ENCODE data around the gene ZNF605. TPM values are rescaled to one million over a fixed set of nuclear protein-coding genes. Genes with fewer than 3 reads are reported as not detected.

Gene ZNF605
- total RNA-seq, 1 experiment from 2014 or later, result 19.3 TPM

GRCh38 chr12:132986001-132986884, 30.1 kb upstream of the ZNF605 start, which contains the start of gene ZNF26:
Gene ZNF26 (plus strand): TSS chr12:132986367. CDS start chr12:132986841, 474 bp downstream.
- Histone ChIP-seq H2BK12ac (ENCODE audit: insufficient read length, low read depth, low read length) (no peak within 1 kb of the TSS), H3K4me1 (ENCODE audit: insufficient read depth, low read length) (no peaks in the 10 kb centered on the region), H4K20me1 (ENCODE audit: control insufficient read depth, insufficient read depth, insufficient read length) (no peaks in the 10 kb centered on the region), H3K14ac (ENCODE audit: insufficient read depth, low read length) (peak within 1 kb of the TSS; percentile 49), H2BK15ac (ENCODE audit: low read depth, low read length) (no peak within 1 kb of the TSS), H4K91ac (ENCODE audit: insufficient read length, low read depth, low read length) (no peak within 1 kb of the TSS), H3K9me3 (ENCODE audit: control insufficient read depth, low read depth, low read length) (peaks cover 15% of the 10 kb centered on the region), H2BK20ac (ENCODE audit: low read depth, low read length, poor library complexity, severe bottlenecking) (no peak within 1 kb of the TSS), H3K18ac (ENCODE audit: insufficient read length, low read depth, low read length) (no peak within 1 kb of the TSS), H3K4me2 (ENCODE audit: insufficient read depth, insufficient read length, low read length) (peak within 1 kb of the TSS; percentile 92), H3K9ac (ENCODE audit: extremely low read depth, insufficient read length, low read length) (peak within 1 kb of the TSS; percentile 80), H3K56ac (ENCODE audit: insufficient read length, low read depth, low read length) (no peak within 1 kb of the TSS), H2BK5ac (ENCODE audit: insufficient read length, low read length) (no peak within 1 kb of the TSS), H2BK120ac (ENCODE audit: low read depth, low read length, poor library complexity, severe bottlenecking) (no peak within 1 kb of the TSS), H3T11ph (ENCODE audit: low read length) (no peak within 1 kb of the TSS), H3K27ac (ENCODE audit: insufficient read length, low read depth, low read length) (no peak within 1 kb of the TSS), H3K27me3 (ENCODE audit: insufficient read depth, low read length) (no peaks in the 10 kb centered on the region), H2AFZ (ENCODE audit: low read length) (peak within 1 kb of the TSS; percentile 78), H3K23ac (ENCODE audit: insufficient read length, low read depth, low read length) (no peak within 1 kb of the TSS), H3K23me2 (ENCODE audit: insufficient read length, low read depth, low read length, poor library complexity, severe bottlenecking) (peaks cover 10% of the 10 kb centered on the region), H2AK5ac (ENCODE audit: insufficient read length, low read length) (no peak within 1 kb of the TSS), H3K79me2 (ENCODE audit: insufficient read depth, low read length) (peaks cover 8% of the 10 kb centered on the region; the same call in 1 of the 2 replicates), H4K5ac (ENCODE audit: insufficient read length, low read depth, low read length) (no peak within 1 kb of the TSS), H3K79me1 (ENCODE audit: insufficient read depth, low read depth, low read length, poor library complexity, severe bottlenecking) (no peaks in the 10 kb centered on the region), H3K4ac (ENCODE audit: low read depth, low read length) (no peak within 1 kb of the TSS), H4K8ac (replicated peaks; ENCODE audit: insufficient read length, low read depth, low read length) (no peak within 1 kb of the TSS)
- TF ChIP-seq CTCF (conservative IDR thresholded peaks at IDR 0.05), result no peak
- Mint-ChIP-seq H3K9me3 (peaks cover 71 to 72% of the 10 kb centered on the region in 2 experiments), H3K4me3 (peak within 1 kb of the TSS; percentile 87 to 92), H3K27me3 (ENCODE audit: low read depth) (no peaks in the 10 kb centered on the region; the same call in 1 of the 2 replicates), H3K4me1 (peaks cover 10 to 13% of the 10 kb centered on the region in 2 experiments), H3K36me3 (ENCODE audit: insufficient read depth in 1 of 3, low read depth in 3 of 3) (peaks cover 39 to 46% (median 41%) of the 10 kb centered on the region in 3 experiments), H3K27ac (peak within 1 kb of the TSS; percentile 87 to 93 (median 90); a peak in 4 of 7 replicates)
- peak; percentile 98 for DNase-seq
- no CpG with 5 or more reads among the region's 76 CpGs for WGBS (ENCODE audit: extremely low coverage, insufficient read length, low lambda C conversion rate)
